GM12872 (cell line): ENCODE data around the gene HIP1R.

Source experiments
- TF ChIP-seq, protein P1 (sequence below): IDR thresholded peaks from 3 replicates; pipeline ENCODE4 v1.5.1; 2011; ENCODE audit warnings: low read depth, mild to moderate bottlenecking, low read length, moderate library complexity; ENCODE audit not compliant: insufficient read depth

HIP1R gene, protein sequence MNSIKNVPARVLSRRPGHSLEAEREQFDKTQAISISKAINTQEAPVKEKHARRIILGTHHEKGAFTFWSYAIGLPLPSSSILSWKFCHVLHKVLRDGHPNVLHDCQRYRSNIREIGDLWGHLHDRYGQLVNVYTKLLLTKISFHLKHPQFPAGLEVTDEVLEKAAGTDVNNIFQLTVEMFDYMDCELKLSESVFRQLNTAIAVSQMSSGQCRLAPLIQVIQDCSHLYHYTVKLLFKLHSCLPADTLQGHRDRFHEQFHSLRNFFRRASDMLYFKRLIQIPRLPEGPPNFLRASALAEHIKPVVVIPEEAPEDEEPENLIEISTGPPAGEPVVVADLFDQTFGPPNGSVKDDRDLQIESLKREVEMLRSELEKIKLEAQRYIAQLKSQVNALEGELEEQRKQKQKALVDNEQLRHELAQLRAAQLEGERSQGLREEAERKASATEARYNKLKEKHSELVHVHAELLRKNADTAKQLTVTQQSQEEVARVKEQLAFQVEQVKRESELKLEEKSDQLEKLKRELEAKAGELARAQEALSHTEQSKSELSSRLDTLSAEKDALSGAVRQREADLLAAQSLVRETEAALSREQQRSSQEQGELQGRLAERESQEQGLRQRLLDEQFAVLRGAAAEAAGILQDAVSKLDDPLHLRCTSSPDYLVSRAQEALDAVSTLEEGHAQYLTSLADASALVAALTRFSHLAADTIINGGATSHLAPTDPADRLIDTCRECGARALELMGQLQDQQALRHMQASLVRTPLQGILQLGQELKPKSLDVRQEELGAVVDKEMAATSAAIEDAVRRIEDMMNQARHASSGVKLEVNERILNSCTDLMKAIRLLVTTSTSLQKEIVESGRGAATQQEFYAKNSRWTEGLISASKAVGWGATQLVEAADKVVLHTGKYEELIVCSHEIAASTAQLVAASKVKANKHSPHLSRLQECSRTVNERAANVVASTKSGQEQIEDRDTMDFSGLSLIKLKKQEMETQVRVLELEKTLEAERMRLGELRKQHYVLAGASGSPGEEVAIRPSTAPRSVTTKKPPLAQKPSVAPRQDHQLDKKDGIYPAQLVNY

DNA sequence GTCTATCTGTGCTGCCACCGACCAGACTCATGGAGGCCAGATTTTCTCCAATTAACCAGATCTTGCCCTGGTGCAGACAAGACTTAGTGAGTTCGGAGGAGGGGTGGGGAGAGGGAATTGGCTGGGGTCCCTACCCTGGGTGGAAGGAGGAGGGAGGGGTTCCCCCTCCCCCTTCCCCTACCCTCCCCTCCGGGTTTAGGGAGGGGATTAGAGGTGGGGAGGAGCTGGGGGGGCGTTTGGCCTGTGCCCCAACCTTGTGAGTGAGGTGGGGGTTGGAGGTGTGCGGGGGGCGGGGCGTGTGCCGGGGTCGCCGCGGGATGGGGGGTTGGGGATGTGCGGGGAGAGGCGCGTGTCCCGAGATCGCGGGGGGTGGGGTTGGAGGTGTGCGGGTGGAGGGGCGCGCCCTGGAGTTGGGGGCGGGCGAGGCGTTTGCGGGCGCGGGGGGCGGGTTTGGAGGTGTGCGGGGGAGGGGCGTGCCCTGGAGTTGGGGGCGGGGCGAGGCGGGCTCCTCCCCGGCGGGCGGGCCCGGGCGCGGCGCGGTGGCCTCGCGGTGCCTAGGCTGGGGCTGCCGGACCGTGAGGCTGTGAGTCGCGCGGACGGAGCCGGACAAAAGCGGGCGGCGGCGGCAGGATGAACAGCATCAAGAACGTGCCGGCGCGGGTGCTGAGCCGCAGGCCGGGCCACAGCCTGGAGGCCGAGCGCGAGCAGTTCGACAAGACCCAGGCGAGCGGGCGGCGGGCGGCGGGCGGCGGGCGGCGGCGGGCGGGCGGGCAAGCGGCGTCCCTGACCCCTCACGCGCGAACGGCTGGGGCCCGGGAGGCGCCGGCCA is at the start of gene HIP1R:
Gene HIP1R (plus strand): TSS at position 537 of the 829 bp plus-strand sequence. CDS start 94 bp downstream, at position 631.
- TF ChIP-seq, protein P1, sequence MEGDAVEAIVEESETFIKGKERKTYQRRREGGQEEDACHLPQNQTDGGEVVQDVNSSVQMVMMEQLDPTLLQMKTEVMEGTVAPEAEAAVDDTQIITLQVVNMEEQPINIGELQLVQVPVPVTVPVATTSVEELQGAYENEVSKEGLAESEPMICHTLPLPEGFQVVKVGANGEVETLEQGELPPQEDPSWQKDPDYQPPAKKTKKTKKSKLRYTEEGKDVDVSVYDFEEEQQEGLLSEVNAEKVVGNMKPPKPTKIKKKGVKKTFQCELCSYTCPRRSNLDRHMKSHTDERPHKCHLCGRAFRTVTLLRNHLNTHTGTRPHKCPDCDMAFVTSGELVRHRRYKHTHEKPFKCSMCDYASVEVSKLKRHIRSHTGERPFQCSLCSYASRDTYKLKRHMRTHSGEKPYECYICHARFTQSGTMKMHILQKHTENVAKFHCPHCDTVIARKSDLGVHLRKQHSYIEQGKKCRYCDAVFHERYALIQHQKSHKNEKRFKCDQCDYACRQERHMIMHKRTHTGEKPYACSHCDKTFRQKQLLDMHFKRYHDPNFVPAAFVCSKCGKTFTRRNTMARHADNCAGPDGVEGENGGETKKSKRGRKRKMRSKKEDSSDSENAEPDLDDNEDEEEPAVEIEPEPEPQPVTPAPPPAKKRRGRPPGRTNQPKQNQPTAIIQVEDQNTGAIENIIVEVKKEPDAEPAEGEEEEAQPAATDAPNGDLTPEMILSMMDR = no peak

DNA sequence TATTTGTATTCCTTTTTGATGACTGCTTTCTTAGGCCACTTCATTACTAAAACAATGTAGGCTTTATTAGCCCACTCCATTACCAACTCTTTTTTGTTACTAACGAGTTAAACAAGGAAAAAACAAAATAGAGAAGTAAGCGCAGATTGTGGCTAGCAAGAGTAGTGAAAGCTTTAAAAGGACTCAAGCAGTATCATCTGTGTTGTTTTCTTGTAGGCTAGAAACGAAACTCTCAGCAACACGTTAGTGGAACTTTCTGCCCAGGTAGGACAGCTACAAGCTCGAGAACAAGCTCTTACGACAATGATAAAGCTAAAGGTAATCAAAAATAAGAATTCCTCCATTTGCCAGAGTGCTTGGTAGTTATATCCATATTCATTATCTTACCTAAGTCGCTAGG is 49.8 kb upstream of the HIP1R start:
- TF ChIP-seq, protein P1 = no peak

DNA sequence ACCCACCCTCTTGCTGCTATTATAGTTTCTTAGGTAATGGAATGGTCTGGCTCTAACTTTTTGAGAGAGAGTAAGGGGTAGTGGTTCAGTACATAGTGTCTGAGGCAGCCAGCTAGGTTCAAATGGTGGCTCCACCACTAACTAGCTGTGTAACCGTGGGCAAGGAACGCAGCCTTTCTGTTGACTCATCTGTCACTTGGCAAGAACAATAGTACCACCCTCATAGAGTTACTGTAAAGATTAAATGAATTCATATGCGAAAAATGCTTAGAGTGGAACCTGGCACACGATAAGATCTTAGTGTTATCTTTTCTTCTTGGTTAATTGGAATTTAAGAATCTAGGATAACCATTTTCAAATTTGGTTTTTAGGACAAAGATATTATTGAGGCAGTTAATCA is 46.9 kb upstream of the HIP1R start:
- TF ChIP-seq, protein P1 = no peak

DNA sequence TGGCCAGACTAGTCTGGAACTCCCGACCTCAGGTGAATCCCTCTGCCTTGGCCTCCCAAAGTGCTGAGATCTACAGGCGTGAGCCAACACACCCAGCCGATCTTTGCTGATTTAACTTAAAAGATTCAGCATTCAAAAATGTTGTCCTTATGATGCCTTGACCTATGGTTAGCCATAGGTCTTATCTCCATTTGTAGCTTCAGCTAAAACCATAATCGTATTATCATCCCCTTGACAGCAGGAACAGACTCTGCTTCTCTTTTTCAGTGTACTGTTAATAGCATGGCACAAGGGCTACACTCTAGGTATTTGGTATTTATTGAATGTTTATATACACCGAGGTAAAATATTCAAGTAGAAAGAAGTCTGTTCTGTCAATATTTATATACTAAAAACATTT is 45.6 kb upstream of the HIP1R start:
- TF ChIP-seq, protein P1 = no peak

DNA sequence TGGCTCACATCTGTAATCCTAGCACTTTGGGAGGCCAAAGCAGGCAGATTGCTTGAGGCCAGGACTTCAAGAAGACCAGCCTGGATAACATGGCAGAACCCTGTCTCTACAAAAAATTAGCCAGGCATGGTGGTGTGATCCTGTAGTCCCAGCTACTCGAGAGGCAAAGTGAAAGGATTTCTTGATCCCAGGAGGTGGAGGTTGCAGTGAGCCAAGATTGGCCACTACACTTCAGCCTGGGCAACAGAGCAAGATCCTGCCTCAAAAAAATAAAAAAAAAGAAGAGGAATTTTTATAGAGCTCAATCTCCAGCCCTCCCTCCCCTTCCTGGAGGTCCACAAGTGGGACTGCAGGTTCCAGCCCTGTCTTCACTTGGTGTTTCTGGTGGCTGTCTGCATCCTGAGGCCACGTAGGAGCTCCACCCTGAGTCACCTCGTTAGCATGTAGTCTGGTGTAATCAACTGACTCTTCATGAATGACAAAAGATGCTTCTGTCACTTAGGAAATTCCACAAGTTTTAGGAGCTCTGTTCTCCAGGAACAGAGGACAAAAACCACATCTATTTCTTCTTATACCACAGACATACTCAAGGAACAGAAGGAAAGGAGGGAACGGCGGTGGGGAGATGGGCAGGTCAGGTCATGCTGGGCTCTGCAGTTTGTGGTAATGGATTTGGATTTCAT is 44.7 kb upstream of the HIP1R start:
- TF ChIP-seq, protein P1 = no peak

DNA sequence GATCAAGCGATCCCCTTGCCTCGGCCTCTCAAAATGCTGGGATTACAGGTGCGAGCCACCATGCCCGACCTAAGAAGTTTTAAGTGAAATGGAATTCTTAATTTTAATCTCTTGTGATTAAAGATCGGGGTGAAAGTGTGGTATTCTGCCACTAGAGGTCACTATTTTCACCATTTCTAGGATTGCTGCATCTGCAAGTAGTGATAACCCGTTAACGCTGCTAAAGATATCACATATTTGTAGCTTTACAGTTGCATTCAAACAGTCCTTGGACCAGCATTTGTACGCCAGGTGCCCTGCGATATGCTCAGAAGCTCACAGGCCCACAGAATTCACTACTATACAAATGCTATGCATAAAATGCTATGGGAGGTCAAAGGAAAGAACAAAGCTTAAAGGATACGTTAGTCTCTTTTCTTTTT is 41.6 kb upstream of the HIP1R start:
- TF ChIP-seq, protein P1 = peak; percentile 64; the same call in 2 of the 3 replicates
